K562 (cell line): Measurements from ENCODE around the gene HNRNPM.

Source experiments
- CBX3 ChIP-seq, 2 experiments: IDR thresholded peaks; 1 replicate in 1 of 2; 2 replicates in 1 of 2; pipeline ENCODE4 v1.6.1; 2012; ENCODE audit warnings: inconsistent platforms in 2 of 2, low read length in 2 of 2, borderline replicate concordance in 1 of 2, control low read depth in 1 of 2
- CTCF ChIP-seq, 3 experiments: IDR thresholded peaks in 2 of 3; conservative IDR thresholded peaks in 1 of 3; 2 replicates each; pipeline ENCODE4 v1.5.1; 2011 to 2012; ENCODE audit warnings: low read length in 3 of 3, mild to moderate bottlenecking in 3 of 3, control low read depth in 2 of 3, improper control_type of control experiment in 1 of 3, inconsistent platforms in 1 of 3, low read depth in 1 of 3, mixed read lengths in 1 of 3, moderate library complexity in 1 of 3; ENCODE audit not compliant: insufficient read depth in 2 of 3
- POLR2A ChIP-seq: fragments of 450-650 bp; conservative IDR thresholded peaks from 2 replicates; pipeline ENCODE4 v1.6.1; 2016
- SP2 ChIP-seq: IDR thresholded peaks from 2 replicates; pipeline ENCODE4 v1.6.1; 2011; ENCODE audit warnings: mild to moderate bottlenecking, low read depth, low read length, moderate library complexity; ENCODE audit not compliant: poor library complexity, severe bottlenecking; ENCODE audit errors: extremely low read depth
- XRCC4 ChIP-seq: IDR thresholded peaks from one replicate; pipeline ENCODE4 v1.6.1; 2011; ENCODE audit not compliant: insufficient read depth, insufficient read length; ENCODE audit errors: extremely low read depth

- TF ChIP-seq XRCC4 (no peak), SP2 (no peak), POLR2A (no peak), CBX3 (IDR thresholded peaks at IDR 0.05; ENCODE audit: borderline replicate concordance in 1 of 2, low read length in 2 of 2) (no peak), CTCF (IDR thresholded peaks at IDR 0.05 in 2 of 3, conservative IDR thresholded peaks at IDR 0.05 in 1 of 3; ENCODE audit: insufficient read depth in 2 of 3, low read depth in 1 of 3, low read length in 3 of 3) (no peak)
These were observed 14.9 kb downstream of the HNRNPM start for GRCh38 chr19:8459520-8460270.
